CD14-positive monocyte (primary cell): ENCODE results near the gene C16orf46. TPM values are rescaled to one million over a fixed set of nuclear protein-coding genes. Genes with fewer than 3 reads are reported as not detected.

Experiments
- DNase-seq, 3 donors: peaks; one replicate each; pipeline ENCODE4 v3.0.0-alpha.2; 2011 to 2022
- H2AFZ ChIP-seq: 2 replicates; pipeline ENCODE4 v1.6.0; 2012; ENCODE audit warnings: mild to moderate bottlenecking, low read depth, low read length, inconsistent platforms; ENCODE audit not compliant: insufficient read depth, poor library complexity, severe bottlenecking
- H3K27ac ChIP-seq, 2 donors: 1 replicate in 1 of 2; 2 replicates in 1 of 2; pipeline ENCODE4 v1.5.1; 2012 to 2013; ENCODE audit warnings: low read length in 2 of 2, control low read depth in 1 of 2, inconsistent platforms in 1 of 2, low read depth in 1 of 2, mild to moderate bottlenecking in 1 of 2
- H3K27me3 ChIP-seq, 2 donors: one replicate each; pipeline versions ENCODE4 v1.6.0 to v1.6.1; 2011 to 2013; ENCODE audit warnings: low read length in 2 of 2; ENCODE audit not compliant: control insufficient read depth in 2 of 2, insufficient read depth in 2 of 2
- H3K36me3 ChIP-seq, 2 donors: replicated peaks in 1 of 2; 1 replicate in 1 of 2; 2 replicates in 1 of 2; pipeline versions ENCODE4 v1.5.1 to v1.6.1; 2012 to 2013; ENCODE audit warnings: low read length in 2 of 2, control low read depth in 1 of 2, inconsistent platforms in 1 of 2, mild to moderate bottlenecking in 1 of 2; ENCODE audit not compliant: insufficient read depth in 2 of 2, control insufficient read depth in 1 of 2
- H3K4me1 ChIP-seq, 2 donors: 1 replicate in 1 of 2; 2 replicates in 1 of 2; pipeline versions ENCODE4 v1.5.1 to v1.6.1; 2012 to 2013; ENCODE audit warnings: low read length in 2 of 2, control low read depth in 1 of 2, inconsistent platforms in 1 of 2, mild to moderate bottlenecking in 1 of 2, moderate library complexity in 1 of 2; ENCODE audit not compliant: insufficient read depth in 2 of 2, control insufficient read depth in 1 of 2
- H3K4me2 ChIP-seq: replicated peaks from 2 replicates; pipeline ENCODE3; 2012; ENCODE audit warnings: low read length, moderate library complexity, mild to moderate bottlenecking; ENCODE audit not compliant: poor library complexity, severe bottlenecking; ENCODE audit errors: extremely low read depth
- H3K4me3 ChIP-seq, 3 experiments: fragments of 200-600 bp in 1 of 3; sonication (generic) in 1 of 3; replicated peaks in 1 of 3; 1 replicate in 2 of 3; 2 replicates in 1 of 3; pipeline ENCODE4 v1.5.1; 2011 to 2013; ENCODE audit warnings: low read length in 3 of 3, mild to moderate bottlenecking in 3 of 3, control low read depth in 2 of 3, low read depth in 2 of 3, inconsistent platforms in 1 of 3, moderate library complexity in 1 of 3
- H3K79me2 ChIP-seq: 2 replicates; pipeline ENCODE4 v1.6.0; 2012; ENCODE audit warnings: mild to moderate bottlenecking, control low read depth, inconsistent platforms, low read length, moderate library complexity; ENCODE audit not compliant: insufficient read depth
- H3K9ac ChIP-seq: 2 replicates; pipeline ENCODE4 v1.6.0; 2017; ENCODE audit warnings: low read length, mild to moderate bottlenecking; ENCODE audit not compliant: insufficient read depth, poor library complexity, severe bottlenecking
- H3K9me3 ChIP-seq, 2 donors: replicated peaks in 1 of 2; 1 replicate in 1 of 2; 2 replicates in 1 of 2; pipeline versions ENCODE4 v1.5.1 to v1.6.1; 2012 to 2013; ENCODE audit warnings: low read length in 2 of 2, control low read depth in 1 of 2; ENCODE audit not compliant: control insufficient read depth in 1 of 2, insufficient read depth in 1 of 2
- H4K20me1 ChIP-seq: 2 replicates; pipeline ENCODE4 v1.6.0; 2012; ENCODE audit warnings: mild to moderate bottlenecking, low read length, control low read depth, moderate library complexity; ENCODE audit not compliant: insufficient read depth
- H3K27ac Mint-ChIP-seq, 7 donors: one replicate each; pipeline ENCODE4 v1.8.0; 2020; ENCODE audit warnings: mild to moderate bottlenecking in 7 of 7, mixed read lengths in 7 of 7, moderate library complexity in 6 of 7, inconsistent platforms in 2 of 7
- H3K27me3 Mint-ChIP-seq, 3 donors: one replicate each; pipeline ENCODE4 v1.8.0; 2021 to 2022; ENCODE audit warnings: low read depth in 3 of 3, mild to moderate bottlenecking in 3 of 3, mixed read lengths in 3 of 3, moderate library complexity in 3 of 3, inconsistent platforms in 1 of 3
- H3K36me3 Mint-ChIP-seq, 2 donors: one replicate each; pipeline ENCODE4 v1.8.0; 2020; ENCODE audit warnings: mixed read lengths in 2 of 2, inconsistent platforms in 1 of 2, mild to moderate bottlenecking in 1 of 2
- H3K4me1 Mint-ChIP-seq: one replicate; pipeline ENCODE4 v1.8.0; 2020; ENCODE audit warnings: mild to moderate bottlenecking, mixed read lengths
- H3K4me3 Mint-ChIP-seq, 2 donors: one replicate each; pipeline ENCODE4 v1.8.0; 2020; ENCODE audit warnings: mild to moderate bottlenecking in 2 of 2, mixed read lengths in 2 of 2, moderate library complexity in 1 of 2
- H3K9me3 Mint-ChIP-seq, 7 donors: one replicate each; pipeline ENCODE4 v1.8.0; 2020 to 2022; ENCODE audit warnings: mixed read lengths in 7 of 7, mild to moderate bottlenecking in 6 of 7, moderate library complexity in 6 of 7, inconsistent platforms in 2 of 7
- WGBS: methylation state at CpG from one replicate; pipeline ENCODE4 v1.1.5; 2013; ENCODE audit warnings: missing lambda C conversion rate; ENCODE audit not compliant: insufficient coverage; 5-methylcytosine and 5-hydroxymethylcytosine counted together
- intact Hi-C, 2 donors: fragments of 100-400 bp; cut with micrococcal nuclease; formaldehyde crosslinking; loops; one replicate each; pipeline versions ENCODE4 v1.15.0 to v1.15.1; 2023
- polyA plus RNA-seq, 3 donors: library from polyadenylated mRNA; depleted of rRNA in 1 of 3; unstranded in 2 of 3; stranded (reverse) in 1 of 3; fragments of 300-500 nt in 2 of 3; fragments of >200 nt in 1 of 3; fragmentation: Illumina TruSeq in 2 of 3; gene quantifications; 1 replicate in 2 of 3; 2 replicates in 1 of 3; pipeline ENCODE4 v1.2.3, GENCODE V29; 2012 to 2021
- TF ChIP-seq, protein P1 (sequence below): fragments of 200-600 bp; IDR thresholded peaks from one replicate; pipeline ENCODE4 v1.8.0; 2022; ENCODE audit warnings: antibody characterized with exemption, mild to moderate bottlenecking

Gene C16orf46
- polyA plus RNA-seq, 3 donors, result 0.37 to 0.42 TPM; not detected in 1

- no peaks in the 10 kb centered on the region for H3K9me3 ChIP-seq
- peaks cover 14% of the 10 kb centered on the region in 2 donors for H3K4me1 ChIP-seq
- peaks cover 8 to 27% of the 10 kb centered on the region in 2 donors for H3K36me3 ChIP-seq
- Mint-ChIP-seq H3K36me3 (peaks cover 24 to 26% of the 10 kb centered on the region in 2 donors), H3K4me3 (peak overlapping the region; percentile 82 to 88), H3K27me3 (no peaks in the 10 kb centered on the region), H3K4me1 (peaks cover 23% of the 10 kb centered on the region), H3K27ac (peak overlapping the region in 6 of 7 donors; percentile 7 to 70 (median 60)), H3K9me3 (peaks cover 0 to 3% (median 0%) of the 10 kb centered on the region in 7 donors)
- intact Hi-C loops, result loop anchor here (2.0 to 10.0 kb wide), 4 partner anchors 35 to 698 kb away; partner anchors contain the start of genes C16orf46 (in 2 of the 2) and GCSH (in 1 of the 2)
- DNase-seq, result peak; percentile 8 to 25 (median 18)
- TF ChIP-seq, protein P1, sequence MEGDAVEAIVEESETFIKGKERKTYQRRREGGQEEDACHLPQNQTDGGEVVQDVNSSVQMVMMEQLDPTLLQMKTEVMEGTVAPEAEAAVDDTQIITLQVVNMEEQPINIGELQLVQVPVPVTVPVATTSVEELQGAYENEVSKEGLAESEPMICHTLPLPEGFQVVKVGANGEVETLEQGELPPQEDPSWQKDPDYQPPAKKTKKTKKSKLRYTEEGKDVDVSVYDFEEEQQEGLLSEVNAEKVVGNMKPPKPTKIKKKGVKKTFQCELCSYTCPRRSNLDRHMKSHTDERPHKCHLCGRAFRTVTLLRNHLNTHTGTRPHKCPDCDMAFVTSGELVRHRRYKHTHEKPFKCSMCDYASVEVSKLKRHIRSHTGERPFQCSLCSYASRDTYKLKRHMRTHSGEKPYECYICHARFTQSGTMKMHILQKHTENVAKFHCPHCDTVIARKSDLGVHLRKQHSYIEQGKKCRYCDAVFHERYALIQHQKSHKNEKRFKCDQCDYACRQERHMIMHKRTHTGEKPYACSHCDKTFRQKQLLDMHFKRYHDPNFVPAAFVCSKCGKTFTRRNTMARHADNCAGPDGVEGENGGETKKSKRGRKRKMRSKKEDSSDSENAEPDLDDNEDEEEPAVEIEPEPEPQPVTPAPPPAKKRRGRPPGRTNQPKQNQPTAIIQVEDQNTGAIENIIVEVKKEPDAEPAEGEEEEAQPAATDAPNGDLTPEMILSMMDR, result no peak
- 17% methylated on average over 1 of the region's 10 CpGs for WGBS
- peaks cover 26% of the 10 kb centered on the region for H3K79me2 ChIP-seq
- H3K4me3 ChIP-seq, result peak overlapping the region; percentile 49 to 84 (median 73)
- H3K9ac ChIP-seq, result peak overlapping the region; percentile 72
- H3K4me2 ChIP-seq, result peak overlapping the region; percentile 94
- peaks cover 16% of the 10 kb centered on the region for H4K20me1 ChIP-seq
- H3K27me3 ChIP-seq, result no peaks in the 10 kb centered on the region
- peak overlapping the region in 1 of 2 donors; percentile 50 for H3K27ac ChIP-seq
- H2AFZ ChIP-seq, result peak overlapping the region; percentile 77
Observed at GRCh38 chr16:81036751-81037350, 40.2 kb downstream of the C16orf46 start.

DNA sequence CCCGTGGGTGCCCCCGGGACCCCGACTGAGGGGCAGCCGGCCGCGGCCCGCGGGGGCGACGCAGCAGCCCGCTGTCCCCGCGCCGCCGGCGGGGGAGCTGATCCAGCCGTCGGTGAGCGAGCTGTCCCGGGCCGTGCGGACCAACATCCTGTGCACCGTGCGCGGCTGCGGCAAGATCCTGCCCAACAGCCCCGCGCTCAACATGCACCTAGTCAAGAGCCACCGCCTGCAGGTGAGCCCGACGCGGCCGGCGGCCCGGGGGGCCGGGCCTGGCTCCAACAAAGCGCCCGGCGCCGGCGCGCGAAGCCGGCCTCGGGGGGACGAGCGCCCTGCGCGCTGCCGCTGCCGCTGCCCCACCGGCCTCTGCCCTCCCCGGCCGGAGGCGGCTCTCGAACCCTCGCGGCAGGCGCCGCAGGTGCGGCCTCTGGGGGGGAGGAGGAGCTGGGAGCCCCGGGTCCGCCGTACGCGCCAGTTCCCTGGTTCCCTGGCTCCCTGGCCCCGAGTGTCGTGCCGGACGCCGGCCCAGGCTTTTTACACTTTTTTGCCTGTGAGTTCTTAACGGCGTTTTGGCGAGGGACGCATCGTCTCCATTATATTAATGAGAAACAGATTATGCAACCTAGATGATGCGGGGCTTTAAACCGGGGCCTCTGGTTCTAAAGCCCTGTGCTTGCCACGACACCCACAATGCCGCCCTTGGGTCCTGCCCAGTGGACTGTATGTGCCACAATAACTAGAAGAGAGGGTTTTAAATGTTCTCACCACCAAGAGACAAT, 40.9 kb downstream of the C16orf46 start:
- peak overlapping the region in 6 of 7 donors; percentile 56 to 70 (median 62) for H3K27ac Mint-ChIP-seq
- Histone ChIP-seq H3K4me2 (peak overlapping the region; percentile 94), H2AFZ (peak overlapping the region; percentile 77), H3K4me3 (peak overlapping the region; percentile 49 to 84 (median 73)), H3K9ac (peak overlapping the region; percentile 72), H3K9me3 (no peaks in the 10 kb centered on the region), H3K4me1 (peaks cover 14% of the 10 kb centered on the region in 2 donors), H4K20me1 (peaks cover 16% of the 10 kb centered on the region), H3K27ac (peak overlapping the region in 1 of 2 donors; percentile 50), H3K36me3 (peaks cover 1 to 20% of the 10 kb centered on the region in 2 donors), H3K27me3 (no peaks in the 10 kb centered on the region), H3K79me2 (peaks cover 26% of the 10 kb centered on the region)
- intact Hi-C loops, result loop anchor here (2.0 to 10.0 kb wide), 4 partner anchors 34 to 699 kb away; partner anchors contain the start of genes C16orf46 (in 2 of the 2) and GCSH (in 1 of the 2)
- no peaks in the 10 kb centered on the region for H3K27me3 Mint-ChIP-seq
- under 1% methylated on average over 74 of the region's 80 CpGs for WGBS
- H3K36me3 Mint-ChIP-seq, result peaks cover 19 to 23% of the 10 kb centered on the region in 2 donors
- peak overlapping the region; percentile 82 to 88 for H3K4me3 Mint-ChIP-seq
- H3K4me1 Mint-ChIP-seq, result peaks cover 23% of the 10 kb centered on the region
- TF ChIP-seq, protein P1, result no peak
- H3K9me3 Mint-ChIP-seq, result peaks cover 0 to 3% (median 0%) of the 10 kb centered on the region in 7 donors
- DNase-seq, result peak; percentile 1 to 9 (median 8)
